GM12892 (cell line): ENCODE measurements around the gene PRR36.

ENCODE experiments used
- DNase-seq: peaks from one replicate; pipeline ENCODE4 v3.0.0; 2011; ENCODE audit not compliant: insufficient read length
- FAIRE-seq: peaks from 2 replicates; lab custom pipeline; 2011; peaks lifted over from hg19 to GRCh38; lab: Jason Lieb, UNC
- POLR2A ChIP-seq: IDR thresholded peaks from 2 replicates; pipeline ENCODE4 v1.6.1; 2011; ENCODE audit warnings: low read depth, low read length, control low read depth
- POLR2AphosphoS5 ChIP-seq: IDR thresholded peaks from 2 replicates; pipeline ENCODE4 v1.6.1; 2011; ENCODE audit warnings: low read depth, low read length, control low read depth
- TAF1 ChIP-seq: IDR thresholded peaks from 2 replicates; pipeline ENCODE4 v1.6.1; 2011; ENCODE audit warnings: low read depth, mild to moderate bottlenecking, control low read depth, low read length, borderline replicate concordance

The PRR36 gene

DNA sequence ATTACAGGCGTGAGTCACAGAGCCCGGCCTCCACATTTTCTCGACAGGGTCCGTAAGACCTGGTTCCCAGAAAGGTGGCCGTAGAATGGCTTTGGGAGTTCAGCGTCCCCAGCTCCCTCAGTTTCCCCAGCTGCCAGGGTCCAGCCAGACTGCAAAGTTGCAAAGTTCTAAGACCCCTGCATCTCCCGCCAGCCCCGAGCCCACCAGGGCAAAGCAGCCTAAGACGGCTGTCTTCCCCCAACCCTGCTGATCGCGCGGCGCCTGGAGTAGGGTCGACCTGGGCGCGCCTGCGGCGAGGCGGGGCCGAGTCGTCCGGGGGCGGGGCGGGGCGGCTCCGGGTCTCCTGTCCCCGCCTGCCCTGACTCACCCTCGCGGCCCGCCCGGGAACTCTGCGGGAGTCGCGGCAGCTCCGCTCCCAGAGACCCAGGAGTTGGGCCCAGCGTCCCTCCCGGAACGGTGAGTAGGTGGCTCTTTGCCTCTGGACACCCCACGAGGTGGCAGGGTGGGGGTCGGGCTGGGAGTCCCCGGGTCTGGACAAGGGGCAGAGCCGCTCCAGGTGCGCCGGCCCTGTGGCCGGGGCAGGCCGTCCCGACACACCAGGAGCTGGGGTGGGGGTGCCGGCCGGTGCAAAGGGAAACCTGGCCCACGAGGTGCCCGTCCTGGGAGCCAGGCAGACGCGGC, 14.1 kb upstream of the PRR36 start, which contains the start of gene LRRC8E:
LRRC8E (plus strand) TSS at position 366 of the 681 bp plus-strand sequence. CDS start 7,094 bp downstream, outside the sequence.
- FAIRE-seq (no peak), DNase-seq (no peak)
- no peak for TF ChIP-seq TAF1
- no peak for TF ChIP-seq POLR2AphosphoS5
- no peak for TF ChIP-seq POLR2A

DNA sequence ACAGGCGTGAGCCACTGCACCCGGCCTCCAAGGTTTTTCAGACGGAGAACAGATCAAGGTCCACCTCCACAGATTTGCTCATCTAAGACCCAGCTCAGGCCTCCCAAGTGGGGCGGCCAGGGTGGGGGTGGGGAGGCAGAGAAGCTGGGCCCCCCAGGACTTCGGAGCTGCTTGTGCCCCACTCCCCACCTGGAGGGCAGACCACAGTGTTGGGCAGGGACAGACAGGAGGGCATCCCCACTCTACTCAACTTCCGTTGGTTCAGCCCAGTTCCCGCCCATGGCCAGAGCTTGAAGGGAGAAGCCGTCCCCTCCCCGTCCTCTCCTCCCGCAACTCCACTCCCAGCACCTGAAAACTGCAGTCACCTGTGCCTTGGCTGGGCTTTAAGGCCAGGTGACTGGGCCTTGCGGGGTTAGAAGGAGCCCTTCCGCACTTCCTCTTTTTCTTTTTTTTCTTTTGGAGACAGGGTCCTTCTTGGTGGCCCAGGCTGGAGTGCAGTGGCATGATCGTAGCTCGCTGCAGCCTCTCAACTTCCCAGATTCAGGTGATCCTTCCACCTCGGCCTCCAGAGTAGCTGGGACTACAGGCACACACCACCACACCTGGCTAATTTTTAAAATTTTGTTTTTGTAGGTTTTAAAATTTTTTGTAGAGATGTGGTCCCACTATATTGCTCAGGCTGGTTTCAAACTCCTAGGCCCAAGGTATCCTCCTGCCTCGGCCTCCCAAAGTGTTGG, 13.4 kb upstream of the PRR36 start:
- TF ChIP-seq TAF1 (no peak), POLR2A (no peak), POLR2AphosphoS5 (no peak)
- DNase-seq (no peak), FAIRE-seq (no peak)

DNA sequence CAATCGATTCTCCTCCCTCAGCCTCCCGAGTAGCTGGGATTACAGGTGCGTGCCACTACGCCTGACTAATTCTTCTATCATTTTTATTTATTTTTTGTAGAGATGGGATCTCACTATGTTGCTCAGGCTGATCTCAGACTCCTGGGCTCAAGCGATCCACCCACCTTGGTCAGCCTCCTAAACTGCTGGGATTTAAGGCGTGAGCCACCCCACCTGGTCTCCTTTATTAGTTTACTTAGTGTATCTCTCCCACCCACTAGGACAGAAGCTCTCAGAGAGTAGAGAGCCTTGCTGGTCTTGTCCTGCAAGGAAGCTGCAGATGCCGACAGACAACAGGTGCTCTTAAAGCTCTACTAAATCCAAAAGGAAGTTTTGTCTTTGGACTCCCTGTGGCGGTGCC, 11.6 kb upstream of the PRR36 start:
- TF ChIP-seq POLR2AphosphoS5 = no peak
- TF ChIP-seq POLR2A = no peak
- DNase-seq = no peak
- no peak for FAIRE-seq

DNA sequence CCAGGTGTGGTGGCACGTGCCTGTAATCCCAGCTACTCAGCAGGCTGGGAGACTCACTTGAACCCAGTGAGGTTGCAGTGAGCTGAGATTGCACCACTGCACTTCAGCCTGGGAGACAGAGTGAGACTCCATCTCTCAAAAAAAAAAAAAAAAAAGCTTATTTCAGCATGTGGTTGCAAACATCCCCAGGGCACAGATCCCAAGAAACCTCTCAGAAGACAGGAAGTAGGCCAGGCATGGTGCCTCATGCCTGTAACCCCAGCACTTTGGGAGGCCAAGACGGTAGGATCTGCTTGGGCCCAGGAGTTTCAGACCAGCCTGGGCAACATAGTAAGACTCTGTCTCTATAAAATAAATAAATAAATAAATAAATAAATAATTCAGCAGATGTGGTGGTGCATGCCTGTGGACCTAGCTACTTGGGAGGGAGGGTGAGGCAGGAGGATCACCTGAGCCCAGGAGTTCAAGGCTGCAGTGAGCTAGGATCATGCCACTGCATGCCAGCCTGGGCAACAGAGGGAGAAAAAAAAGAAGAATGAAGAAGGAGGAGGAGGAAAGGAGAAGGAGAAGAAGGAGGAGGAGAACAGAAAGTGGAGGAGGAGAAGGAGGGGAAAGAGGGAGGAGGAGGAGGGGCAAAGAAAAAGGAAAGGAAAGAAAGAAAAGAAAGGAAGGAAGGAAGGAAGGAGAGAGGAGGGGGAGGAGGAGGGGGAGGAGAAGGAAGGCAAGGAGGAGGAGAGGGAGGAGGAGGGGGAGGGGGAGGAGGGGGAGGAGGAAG, 9.8 kb upstream of the PRR36 start:
- TF ChIP-seq TAF1 = no peak
- no peak for TF ChIP-seq POLR2AphosphoS5
- TF ChIP-seq POLR2A = no peak
- DNase-seq (no peak), FAIRE-seq (no peak)

DNA sequence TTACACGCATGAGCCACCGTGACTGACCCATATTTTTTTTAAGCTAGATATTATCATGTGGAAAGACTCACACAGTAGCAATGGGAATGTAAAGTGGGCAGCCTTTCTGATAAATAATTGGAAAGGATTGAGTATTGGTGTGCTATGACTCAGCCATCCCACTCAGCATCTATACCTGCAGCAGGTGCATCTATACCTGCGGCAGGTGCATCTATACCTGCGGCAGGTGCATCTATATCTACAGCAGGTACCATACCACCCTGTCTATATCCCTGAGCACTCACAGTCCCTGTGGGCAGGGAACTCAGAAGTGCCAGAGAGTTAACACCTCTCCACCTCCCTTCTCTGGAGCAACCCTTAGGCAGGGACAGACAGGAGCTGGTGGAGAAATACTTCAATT, 8.9 kb upstream of the PRR36 start:
- TF ChIP-seq POLR2AphosphoS5 (no peak), TAF1 (no peak), POLR2A (no peak)
- FAIRE-seq (no peak), DNase-seq (no peak)

DNA sequence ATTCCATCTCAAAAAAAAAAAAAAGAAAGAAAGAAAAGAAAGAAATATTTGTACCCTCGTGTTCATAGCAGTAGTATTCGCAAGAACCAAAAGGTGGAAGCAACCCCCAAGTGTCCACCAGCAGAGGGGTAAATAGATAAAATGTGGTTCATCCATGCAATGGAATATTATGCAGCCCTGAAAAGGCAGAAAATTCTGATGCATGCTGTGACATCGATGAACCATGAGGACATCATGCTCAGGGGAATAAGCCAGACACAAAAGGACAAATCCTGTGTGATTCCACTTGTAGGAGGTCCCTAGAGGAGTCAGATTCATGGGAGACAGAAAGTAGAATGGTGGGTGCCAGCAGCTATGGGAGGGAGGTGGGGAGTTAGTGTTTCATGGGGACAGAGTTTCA, 7.7 kb upstream of the PRR36 start:
- DNase-seq = no peak
- no peak for FAIRE-seq
- TF ChIP-seq POLR2AphosphoS5 (no peak), POLR2A (no peak), TAF1 (no peak)

DNA sequence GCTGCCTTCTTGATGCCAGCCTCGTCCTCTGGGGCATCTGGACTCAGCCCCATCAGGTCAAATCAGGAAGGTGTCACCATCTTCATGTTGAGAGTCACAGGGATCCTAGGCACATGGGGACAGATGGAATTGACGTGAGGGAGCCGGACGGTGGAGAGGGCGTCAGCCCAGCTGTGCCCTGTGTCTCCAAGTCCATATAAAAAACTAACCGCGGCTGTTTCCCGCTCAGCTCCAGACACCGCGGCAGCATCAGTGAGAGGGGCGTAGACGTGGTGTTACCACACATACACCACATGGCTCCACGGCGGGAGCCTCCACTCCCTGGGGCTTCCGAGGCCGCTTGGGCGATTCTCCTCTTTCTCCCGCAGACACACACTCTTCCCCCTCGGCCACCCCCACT, 5.6 kb upstream of the PRR36 start:
- FAIRE-seq (no peak), DNase-seq (no peak)
- TF ChIP-seq POLR2AphosphoS5 (no peak), TAF1 (no peak), POLR2A (no peak)

DNA sequence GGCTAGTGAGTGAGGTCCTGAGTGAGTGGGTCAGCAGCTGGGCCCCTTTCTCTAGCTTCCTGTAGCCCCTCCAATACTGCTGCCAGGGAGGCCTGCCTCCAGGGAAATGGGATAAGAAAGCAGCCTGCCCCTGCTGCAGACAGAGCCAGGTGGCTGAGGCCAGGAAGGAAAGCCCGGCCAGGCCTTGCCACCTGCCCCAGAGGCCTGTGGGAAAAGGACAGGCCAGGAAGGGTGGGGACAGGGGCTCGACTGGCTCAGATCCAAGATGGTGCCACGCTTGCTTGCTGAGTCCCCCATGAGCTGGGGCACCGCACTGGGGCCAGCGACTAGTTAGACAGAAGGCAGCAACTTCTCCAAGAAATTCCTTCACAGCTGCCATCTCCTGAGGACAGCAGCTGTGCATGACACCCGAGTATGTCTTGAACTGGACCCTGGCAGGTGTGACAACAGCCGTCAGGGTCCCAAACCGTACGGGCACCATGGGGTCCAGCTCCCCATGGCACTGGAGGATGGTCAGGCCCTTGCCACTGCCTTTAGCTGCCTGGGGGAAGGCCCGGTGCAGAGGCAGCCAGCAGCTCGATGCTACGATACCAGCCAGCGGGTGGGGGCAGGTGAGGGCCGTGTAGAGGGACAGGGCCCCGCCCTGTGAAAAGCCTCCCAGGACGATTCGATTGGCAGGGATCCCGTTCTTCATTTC, 5.1 kb upstream of the PRR36 start:
- TF ChIP-seq POLR2A (no peak), POLR2AphosphoS5 (no peak), TAF1 (no peak)
- no peak for FAIRE-seq
- no peak for DNase-seq

DNA sequence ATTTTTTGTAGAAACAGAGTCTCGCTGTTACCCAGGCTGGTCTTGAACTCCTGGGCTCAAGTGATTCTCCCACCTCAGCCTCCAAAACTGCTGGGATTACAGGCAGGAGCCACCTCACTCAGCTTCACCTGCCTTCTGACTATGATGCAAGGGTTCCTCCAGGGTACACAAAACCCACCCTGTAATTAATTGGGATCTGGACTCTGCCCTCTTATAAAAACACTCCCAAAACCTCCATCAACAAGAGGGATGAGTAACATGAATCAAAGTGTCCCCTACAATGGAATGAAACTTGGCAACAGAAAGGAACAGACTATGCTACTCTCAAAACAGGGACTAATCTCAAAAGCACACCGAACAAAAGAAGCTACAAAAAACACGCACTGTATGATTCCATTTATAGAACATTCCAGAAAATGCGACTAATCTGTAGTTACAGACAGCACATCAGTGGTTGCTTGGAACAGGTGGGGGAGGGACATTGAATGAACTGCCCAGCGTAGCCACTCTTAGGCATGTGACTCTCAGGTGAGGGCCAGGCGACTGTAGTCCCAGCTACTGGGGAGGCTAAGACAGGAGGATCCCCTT, 3.2 kb upstream of the PRR36 start:
- DNase-seq = no peak
- TF ChIP-seq POLR2A (no peak), POLR2AphosphoS5 (no peak), TAF1 (no peak)
- FAIRE-seq = no peak

DNA sequence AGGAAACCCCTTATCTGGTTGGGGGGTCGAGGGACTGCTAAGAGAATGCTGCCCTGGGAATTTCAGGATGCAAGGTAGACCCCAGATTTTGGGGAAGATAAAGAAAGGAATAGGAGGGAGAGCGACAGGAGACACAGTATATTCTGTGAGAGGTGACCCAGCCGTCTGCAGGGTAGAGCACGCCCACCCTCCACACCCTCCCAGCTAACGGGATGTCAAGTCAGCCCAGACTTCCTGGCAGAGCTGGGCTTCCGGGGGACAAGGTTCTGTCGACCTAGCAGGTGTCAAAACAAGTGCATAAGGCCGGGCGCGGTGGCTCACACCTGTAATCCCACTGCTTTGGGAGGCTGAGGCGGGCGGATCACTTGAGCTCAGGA, 695 bp upstream of the PRR36 start:
- TF ChIP-seq POLR2AphosphoS5 (no peak), TAF1 (no peak), POLR2A (no peak)
- DNase-seq (no peak), FAIRE-seq (no peak)
